Activated naive CD4-positive, alpha-beta T cell treated with anti-CD3 and anti-CD28 coated beads, Interleukin-2, amount 50 U/mL, for 24 hours (primary cell): Measurements from ENCODE around the gene GGACT.
"Not testable (repeated sequence)": the region's sequence is repeated elsewhere in the genome, so short reads cannot be mapped to it uniquely, and the experiment has no call there.

ENCODE experiments used
- H3K27ac Mint-ChIP-seq: one replicate; pipeline ENCODE4 v1.8.0; 2021; ENCODE audit warnings: mild to moderate bottlenecking, mixed read lengths
- H3K27me3 Mint-ChIP-seq: one replicate; pipeline ENCODE4 v1.8.0; 2021; ENCODE audit warnings: mixed read lengths
- H3K36me3 Mint-ChIP-seq: one replicate; pipeline ENCODE4 v1.8.0; 2021; ENCODE audit warnings: mixed read lengths
- H3K4me1 Mint-ChIP-seq: one replicate; pipeline ENCODE4 v1.8.0; 2021; ENCODE audit warnings: mixed read lengths
- H3K4me3 Mint-ChIP-seq: one replicate; pipeline ENCODE4 v1.8.0; 2021; ENCODE audit warnings: mild to moderate bottlenecking, mixed read lengths
- H3K9me3 Mint-ChIP-seq: one replicate; pipeline ENCODE4 v1.8.0; 2021; ENCODE audit warnings: mixed read lengths

The GGACT gene

DNA sequence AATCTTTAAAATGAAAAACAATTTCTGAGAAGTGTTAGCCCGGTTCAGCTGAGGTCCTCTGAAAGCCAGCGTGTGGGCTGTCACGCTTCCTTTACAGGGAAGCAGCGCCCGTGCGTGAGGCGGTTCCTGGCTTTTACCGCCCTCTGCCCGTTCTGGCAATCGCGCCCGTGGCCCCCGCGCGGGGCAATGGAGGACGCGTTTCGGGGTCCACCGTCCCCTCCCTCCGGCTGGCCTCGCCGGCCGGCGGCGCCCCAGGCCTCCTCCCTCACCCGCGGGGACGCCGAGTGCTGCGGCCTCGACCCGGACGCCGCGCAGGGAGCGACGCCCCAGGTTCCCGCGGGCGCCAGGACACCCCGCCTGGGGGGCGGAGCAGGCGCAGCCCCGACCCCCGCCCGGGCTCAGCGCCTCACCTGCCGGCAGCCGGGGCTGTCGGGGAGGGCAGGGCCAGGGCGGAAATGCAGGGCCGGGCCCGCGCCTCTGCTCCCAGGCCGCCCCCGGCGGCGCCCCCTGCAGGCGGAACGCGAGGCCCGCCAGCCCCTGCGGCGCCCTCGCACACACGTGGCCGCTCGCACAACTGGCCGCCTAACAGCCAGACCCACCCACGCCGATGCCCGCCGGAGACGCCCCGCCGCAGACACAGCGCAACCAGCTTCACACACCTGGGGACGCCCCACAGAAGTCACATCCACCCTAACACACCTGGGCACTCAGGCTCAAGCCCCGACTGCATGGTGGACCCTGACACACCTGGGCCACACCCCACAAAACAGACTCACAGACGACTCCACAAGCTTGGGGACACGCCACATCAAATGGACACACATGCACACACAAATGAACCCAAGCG lies at the start of gene GGACT:
GGACT (minus strand) TSS at position 459 of the 847 bp plus-strand sequence. CDS start 56,198 bp downstream, outside the sequence.
- peak within 1 kb of the TSS; percentile 96 for H3K27ac Mint-ChIP-seq
- H3K4me1 Mint-ChIP-seq = peaks cover 50% of the 10 kb centered on the region
- H3K9me3 Mint-ChIP-seq = no peaks in the 10 kb centered on the region
- no peaks in the 10 kb centered on the region for H3K36me3 Mint-ChIP-seq
- no peaks in the 10 kb centered on the region for H3K27me3 Mint-ChIP-seq
- peak within 1 kb of the TSS; percentile 90 for H3K4me3 Mint-ChIP-seq

DNA sequence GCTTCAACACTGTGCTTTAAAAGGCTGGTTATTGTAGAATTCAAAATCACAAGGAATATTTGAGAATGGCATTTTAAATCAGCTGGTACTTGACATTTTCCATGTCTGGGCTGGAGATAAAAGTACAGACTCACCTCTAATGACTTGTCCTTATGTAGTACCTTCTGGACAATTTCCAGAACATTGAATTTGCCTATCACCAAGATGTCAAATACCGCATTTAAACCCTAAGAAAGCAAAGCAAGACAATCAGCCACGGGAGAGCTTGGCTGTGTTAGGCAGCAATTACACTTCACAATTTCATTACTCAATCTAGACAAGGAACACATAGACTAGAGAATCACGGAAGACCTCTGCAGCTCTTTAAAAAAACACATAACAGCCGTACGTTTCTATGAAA lies 49.2 kb upstream of the GGACT start:
- H3K27me3 Mint-ChIP-seq = no peaks in the 10 kb centered on the region
- H3K36me3 Mint-ChIP-seq = peaks cover 9% of the 10 kb centered on the region
- no peaks in the 10 kb centered on the region for H3K9me3 Mint-ChIP-seq
- no peak overlapping the region for H3K4me3 Mint-ChIP-seq
- H3K27ac Mint-ChIP-seq = no peak overlapping the region
- no peaks in the 10 kb centered on the region for H3K4me1 Mint-ChIP-seq

DNA sequence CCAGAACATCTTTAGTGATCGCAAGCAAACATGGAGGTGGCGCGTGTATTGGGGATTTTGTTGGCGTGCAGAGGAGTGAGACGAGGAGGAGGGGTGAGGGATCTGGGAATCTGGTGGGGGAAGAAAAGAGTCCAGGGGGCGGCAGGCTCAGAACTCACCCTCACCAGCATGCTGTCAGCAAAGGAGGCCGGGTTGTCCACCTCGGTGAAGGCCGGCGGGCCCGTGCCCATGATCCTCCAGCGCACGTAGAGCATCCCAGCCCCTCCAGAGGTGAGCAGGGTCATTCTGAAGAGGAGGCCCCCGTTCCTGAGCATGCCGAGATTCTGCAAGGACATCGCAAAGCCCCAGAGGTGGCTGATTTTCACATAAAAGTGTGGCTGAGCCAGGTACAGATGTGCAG lies 48.8 kb upstream of the GGACT start:
- no peak overlapping the region for H3K27ac Mint-ChIP-seq
- no peaks in the 10 kb centered on the region for H3K4me1 Mint-ChIP-seq
- no peaks in the 10 kb centered on the region for H3K27me3 Mint-ChIP-seq
- H3K36me3 Mint-ChIP-seq = peaks cover 9% of the 10 kb centered on the region
- H3K4me3 Mint-ChIP-seq = no peak overlapping the region
- no peaks in the 10 kb centered on the region for H3K9me3 Mint-ChIP-seq

DNA sequence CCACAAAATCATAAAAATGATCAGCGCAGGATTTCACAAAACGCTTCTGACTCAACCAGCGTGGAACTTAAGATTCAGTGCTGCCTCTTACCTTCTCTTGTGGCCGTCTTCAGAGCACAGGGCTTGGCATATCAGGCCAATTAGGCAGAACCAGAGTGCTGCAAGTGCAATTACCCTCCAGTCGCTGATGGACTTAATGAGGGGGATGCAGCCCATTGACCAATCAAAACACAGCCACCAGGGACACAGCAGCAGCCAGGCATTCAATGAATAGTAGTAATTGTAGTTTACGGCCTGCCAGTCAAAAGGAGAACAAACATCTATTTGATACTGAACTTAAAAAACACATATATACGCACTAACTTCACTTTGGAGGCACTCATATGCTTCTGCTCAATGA lies 47.9 kb upstream of the GGACT start:
- H3K27ac Mint-ChIP-seq = no peak overlapping the region
- H3K27me3 Mint-ChIP-seq = no peaks in the 10 kb centered on the region
- H3K36me3 Mint-ChIP-seq = peaks cover 7% of the 10 kb centered on the region
- no peak overlapping the region for H3K4me3 Mint-ChIP-seq
- no peaks in the 10 kb centered on the region for H3K4me1 Mint-ChIP-seq
- H3K9me3 Mint-ChIP-seq = no peaks in the 10 kb centered on the region

DNA sequence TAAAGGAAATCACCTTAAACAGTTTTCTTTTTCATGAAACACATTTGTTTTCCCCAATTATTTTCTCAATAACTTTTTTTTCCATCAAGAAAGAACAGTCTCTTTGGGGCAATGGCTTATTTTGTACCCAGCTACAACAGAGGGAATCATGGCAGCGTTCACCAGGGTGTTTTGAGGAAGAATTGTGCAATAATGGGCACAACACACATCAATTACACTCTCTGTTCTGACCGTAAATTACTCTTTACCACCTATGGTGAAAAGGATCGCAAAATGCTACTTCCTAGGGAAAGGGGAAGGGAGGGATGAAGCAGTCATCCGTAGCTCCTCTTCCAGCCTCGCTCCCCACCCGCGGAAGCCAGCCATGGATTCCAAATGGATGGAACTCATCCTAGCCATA lies 47.4 kb upstream of the GGACT start:
- no peak overlapping the region for H3K27ac Mint-ChIP-seq
- H3K4me3 Mint-ChIP-seq = no peak overlapping the region
- peaks cover 6% of the 10 kb centered on the region for H3K36me3 Mint-ChIP-seq
- H3K9me3 Mint-ChIP-seq = no peaks in the 10 kb centered on the region
- no peaks in the 10 kb centered on the region for H3K4me1 Mint-ChIP-seq
- no peaks in the 10 kb centered on the region for H3K27me3 Mint-ChIP-seq

DNA sequence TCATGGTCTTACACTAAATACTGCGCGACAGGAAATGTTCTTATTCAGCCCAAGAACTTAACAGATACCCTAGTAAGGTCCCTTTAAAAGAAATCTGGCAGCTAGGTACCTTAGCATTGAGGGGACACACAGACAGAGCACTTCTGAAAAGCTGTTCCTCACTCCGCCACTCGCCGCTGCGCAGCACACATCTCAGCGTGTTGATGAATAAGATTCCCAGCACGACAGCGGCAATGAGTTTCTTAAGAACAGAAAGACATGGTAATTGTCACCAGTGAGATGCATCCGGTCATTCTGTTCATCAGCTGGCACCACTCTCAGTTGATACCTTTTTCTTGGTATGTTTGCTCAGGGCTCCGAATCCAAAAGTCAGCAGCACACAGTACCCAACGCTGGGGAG lies 46.1 kb upstream of the GGACT start:
- Mint-ChIP-seq H3K9me3 (no peaks in the 10 kb centered on the region), H3K4me3 (no peak overlapping the region), H3K4me1 (no peaks in the 10 kb centered on the region), H3K27ac (no peak overlapping the region), H3K27me3 (no peaks in the 10 kb centered on the region), H3K36me3 (peaks cover 6% of the 10 kb centered on the region)

DNA sequence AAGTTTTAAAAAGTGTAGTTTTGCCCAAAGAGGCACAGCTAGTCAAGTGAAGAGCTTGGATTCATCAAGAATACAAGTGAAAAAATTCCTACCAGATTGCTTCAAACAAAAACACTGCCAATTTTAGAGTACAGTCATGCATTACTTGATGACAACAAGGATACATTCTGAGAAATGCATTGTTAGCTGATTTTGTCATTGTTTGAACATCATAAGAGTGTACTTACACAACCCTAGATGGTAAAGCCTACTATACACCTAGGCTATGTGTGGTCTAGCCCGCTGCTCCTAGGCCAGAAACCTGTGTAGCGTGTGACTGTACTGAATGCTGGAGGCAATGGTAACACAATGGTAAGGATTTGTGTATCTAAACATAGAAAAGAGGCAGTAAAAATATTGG lies 44.9 kb upstream of the GGACT start:
- Mint-ChIP-seq H3K4me1 (no peaks in the 10 kb centered on the region), H3K4me3 (no peak overlapping the region), H3K36me3 (peaks cover 8% of the 10 kb centered on the region), H3K9me3 (no peaks in the 10 kb centered on the region), H3K27ac (no peak overlapping the region), H3K27me3 (no peaks in the 10 kb centered on the region)

DNA sequence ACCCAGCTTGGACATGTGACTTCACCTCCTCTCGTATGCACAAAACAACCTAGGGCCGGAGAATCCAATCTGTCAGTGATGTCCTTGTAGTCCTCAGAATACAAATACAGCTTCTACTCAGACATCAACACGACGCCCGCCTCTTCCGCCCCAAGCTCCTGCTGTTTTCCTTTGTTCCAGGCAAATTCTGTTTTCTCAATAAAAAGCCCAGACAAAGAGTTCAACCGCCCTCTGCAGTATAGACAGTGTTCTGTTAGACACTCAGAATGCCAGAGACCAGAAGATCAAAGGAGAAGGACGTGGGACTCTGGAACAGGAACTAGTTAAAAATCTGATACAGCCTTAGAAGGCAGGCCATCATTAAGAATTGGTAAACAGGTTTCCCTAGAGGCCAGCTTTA lies 42.0 kb upstream of the GGACT start:
- Mint-ChIP-seq H3K9me3 (no peaks in the 10 kb centered on the region), H3K4me3 (no peak overlapping the region), H3K27me3 (no peaks in the 10 kb centered on the region), H3K27ac (no peak overlapping the region), H3K4me1 (no peaks in the 10 kb centered on the region), H3K36me3 (peaks cover 12% of the 10 kb centered on the region)

DNA sequence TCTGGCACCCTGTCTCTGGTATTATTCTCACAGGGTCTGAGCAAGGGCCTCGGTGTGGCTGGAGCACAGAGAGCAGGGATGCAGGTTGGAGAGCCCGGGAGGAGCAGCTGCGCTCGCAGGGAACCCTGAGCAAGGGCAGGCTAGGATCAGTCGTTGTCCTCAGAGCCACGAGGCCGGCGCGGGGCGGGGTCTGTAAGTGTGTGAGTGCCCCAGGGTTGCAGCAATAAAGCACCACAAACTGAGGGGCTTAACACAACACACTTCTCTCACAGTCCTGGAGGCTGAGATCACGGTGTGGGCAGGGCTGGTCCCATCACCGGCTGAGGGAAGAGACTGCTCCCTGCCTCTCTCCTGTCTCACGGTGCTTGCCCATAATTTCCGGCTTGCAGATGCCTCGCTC lies 38.5 kb upstream of the GGACT start:
- Mint-ChIP-seq H3K27me3 (no peaks in the 10 kb centered on the region), H3K4me1 (no peaks in the 10 kb centered on the region), H3K4me3 (no peak overlapping the region), H3K36me3 (peaks cover 26% of the 10 kb centered on the region), H3K9me3 (no peaks in the 10 kb centered on the region), H3K27ac (no peak overlapping the region)

DNA sequence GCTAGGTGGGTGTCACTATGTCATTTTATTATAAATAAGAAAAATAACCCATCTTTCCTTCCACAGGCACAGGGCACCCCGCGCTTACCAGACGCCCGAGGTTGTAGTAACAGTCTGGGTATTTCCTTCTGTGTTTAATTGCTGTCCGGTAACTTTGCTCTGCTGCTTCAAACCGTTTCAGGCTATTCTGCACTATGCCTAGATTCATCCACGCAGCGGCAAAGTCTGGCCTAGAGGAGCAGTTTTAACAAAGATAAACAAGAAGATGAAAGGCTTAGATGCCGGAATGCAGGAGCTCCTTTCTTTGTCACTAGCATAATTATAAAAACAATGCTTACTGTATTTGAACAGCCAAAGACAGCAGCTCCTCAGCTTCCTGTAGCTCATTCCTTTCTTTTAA lies 36.9 kb upstream of the GGACT start:
- Mint-ChIP-seq H3K4me3 (no peak overlapping the region), H3K27ac (no peak overlapping the region), H3K36me3 (peaks cover 34% of the 10 kb centered on the region), H3K27me3 (no peaks in the 10 kb centered on the region), H3K9me3 (no peaks in the 10 kb centered on the region), H3K4me1 (peaks cover 4% of the 10 kb centered on the region)

DNA sequence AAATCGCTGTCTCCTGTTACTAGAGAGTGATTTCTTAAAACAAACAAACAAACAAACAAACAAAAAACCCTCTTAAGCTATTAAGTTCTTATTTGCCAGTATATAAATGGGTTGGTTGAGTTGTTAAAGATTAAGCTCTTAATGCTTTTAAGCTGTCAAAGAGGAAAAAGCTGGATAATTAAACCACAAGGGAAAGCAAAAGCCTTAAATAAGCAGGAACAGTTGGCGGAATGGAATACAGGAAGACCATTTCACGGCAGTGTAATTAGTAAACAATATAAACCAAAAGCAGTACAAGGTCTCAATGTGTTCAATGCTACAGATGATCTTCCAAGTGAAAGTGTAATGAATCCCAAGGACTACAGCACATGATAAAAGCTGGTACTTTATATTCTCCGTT lies 32.2 kb upstream of the GGACT start:
- no peak overlapping the region for H3K4me3 Mint-ChIP-seq
- no peaks in the 10 kb centered on the region for H3K27me3 Mint-ChIP-seq
- H3K9me3 Mint-ChIP-seq = no peaks in the 10 kb centered on the region
- no peak overlapping the region for H3K27ac Mint-ChIP-seq
- peaks cover 22% of the 10 kb centered on the region for H3K36me3 Mint-ChIP-seq
- peaks cover 10% of the 10 kb centered on the region for H3K4me1 Mint-ChIP-seq

DNA sequence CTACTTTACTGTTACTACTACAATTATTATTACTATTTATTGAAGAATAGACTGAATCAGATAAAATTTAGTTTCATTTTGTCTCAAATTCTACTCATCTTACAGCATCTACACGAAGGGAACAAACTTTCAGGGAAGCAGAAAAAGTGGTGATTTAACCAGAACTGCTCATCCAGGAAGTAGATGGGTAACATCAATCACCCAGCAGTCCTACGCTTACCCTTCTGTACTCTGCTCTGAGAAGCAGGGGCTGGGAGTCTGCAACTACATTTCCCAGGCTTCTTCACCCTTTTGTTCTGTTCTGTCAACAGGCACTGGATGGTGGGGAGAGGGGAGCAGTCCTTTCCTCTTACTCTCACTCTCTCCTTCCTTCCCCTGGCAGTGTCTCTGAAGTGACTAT lies 31.4 kb upstream of the GGACT start:
- no peaks in the 10 kb centered on the region for H3K27me3 Mint-ChIP-seq
- H3K4me1 Mint-ChIP-seq = peaks cover 10% of the 10 kb centered on the region
- H3K4me3 Mint-ChIP-seq = no peak overlapping the region
- peaks cover 22% of the 10 kb centered on the region for H3K36me3 Mint-ChIP-seq
- H3K27ac Mint-ChIP-seq = no peak overlapping the region
- no peaks in the 10 kb centered on the region for H3K9me3 Mint-ChIP-seq

DNA sequence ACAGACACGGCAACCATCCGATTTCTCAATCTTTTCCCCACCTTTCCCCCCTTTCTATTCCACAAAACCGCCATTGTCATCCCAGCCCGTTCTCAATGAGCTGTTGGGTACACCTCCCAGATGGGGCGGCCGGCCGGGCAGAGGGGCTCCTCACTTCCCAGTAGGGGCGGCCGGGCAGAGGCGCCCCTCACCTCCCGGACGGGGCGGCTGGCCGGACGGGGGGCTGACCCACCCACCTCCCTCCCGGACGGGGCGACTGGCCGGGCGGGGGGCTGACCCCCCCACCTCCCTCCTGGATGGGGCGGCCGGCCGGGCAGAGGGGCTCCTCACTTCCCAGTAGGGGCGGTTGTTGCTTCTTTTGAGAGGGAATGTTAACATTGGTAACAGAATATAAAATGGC lies 30.3 kb upstream of the GGACT start:
- H3K36me3 Mint-ChIP-seq = peaks cover 18% of the 10 kb centered on the region
- not testable (repeated sequence) for H3K27ac Mint-ChIP-seq, H3K4me1 Mint-ChIP-seq, H3K9me3 Mint-ChIP-seq, H3K4me3 Mint-ChIP-seq, H3K27me3 Mint-ChIP-seq

DNA sequence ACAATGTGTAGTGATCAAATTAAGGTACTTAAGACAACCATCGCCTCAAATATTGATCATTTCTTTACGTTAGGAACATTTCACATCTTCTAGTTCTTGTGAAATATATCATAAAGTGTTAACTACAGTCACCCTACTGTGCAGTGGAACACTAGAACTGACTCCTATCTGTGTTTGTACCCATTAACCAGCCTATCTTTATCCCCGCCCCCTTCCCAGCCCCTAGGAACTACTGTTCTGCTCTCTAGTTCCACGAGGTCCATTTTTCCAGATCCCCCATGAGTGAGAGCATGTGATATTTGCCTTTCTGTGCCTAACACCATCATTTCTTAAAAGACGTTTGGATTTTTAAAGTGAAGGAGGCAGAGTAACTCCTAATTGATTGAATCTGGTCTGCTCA lies 24.4 kb upstream of the GGACT start:
- Mint-ChIP-seq H3K4me3 (no peak overlapping the region), H3K4me1 (peaks cover 18% of the 10 kb centered on the region), H3K27me3 (no peaks in the 10 kb centered on the region), H3K9me3 (no peaks in the 10 kb centered on the region), H3K27ac (no peak overlapping the region), H3K36me3 (peaks cover 13% of the 10 kb centered on the region)

DNA sequence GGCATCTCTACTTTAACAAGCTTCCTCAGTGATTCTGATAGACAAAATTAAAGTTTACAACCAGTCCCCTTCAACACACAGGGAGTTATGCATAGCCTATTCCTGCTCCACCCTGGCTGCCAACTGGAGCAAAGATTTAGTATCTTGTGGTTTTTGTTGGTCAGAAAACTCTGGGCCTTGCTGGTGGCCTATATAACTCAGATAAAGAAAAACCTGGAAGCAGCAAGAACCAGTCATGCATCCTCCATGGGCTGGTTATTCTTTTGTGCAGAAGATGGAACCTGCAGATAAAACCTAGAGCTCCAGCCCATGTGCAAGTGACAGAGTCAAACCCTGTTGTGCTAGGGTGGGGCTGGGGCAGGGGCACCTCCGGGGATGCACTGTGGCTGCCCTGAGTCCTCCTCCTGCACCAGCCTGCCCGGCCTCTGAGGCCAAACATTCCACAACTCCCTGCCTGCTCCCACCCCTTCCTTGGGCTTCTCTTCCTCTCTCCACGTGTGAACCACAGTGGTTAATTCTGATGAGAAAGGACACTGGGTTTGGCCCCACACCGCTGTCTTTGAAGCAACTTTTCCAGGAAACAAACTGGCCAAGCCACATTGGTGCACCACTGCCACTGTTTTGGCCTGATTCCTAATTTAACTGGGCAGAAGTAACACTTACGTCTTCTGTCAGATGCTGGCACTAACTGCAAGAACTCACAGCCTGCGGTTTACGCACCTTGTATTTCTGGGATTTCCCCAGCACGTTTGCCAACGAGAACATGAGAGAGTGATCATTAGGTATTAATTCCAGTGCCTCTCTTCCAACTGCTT lies 23.3 kb upstream of the GGACT start:
- H3K27ac Mint-ChIP-seq = no peak overlapping the region
- H3K4me1 Mint-ChIP-seq = peaks cover 20% of the 10 kb centered on the region
- H3K36me3 Mint-ChIP-seq = peaks cover 16% of the 10 kb centered on the region
- H3K4me3 Mint-ChIP-seq = no peak overlapping the region
- no peaks in the 10 kb centered on the region for H3K9me3 Mint-ChIP-seq
- no peaks in the 10 kb centered on the region for H3K27me3 Mint-ChIP-seq
